ENCODE results near the gene SIK1. TPM values are rescaled to one million over a fixed set of nuclear protein-coding genes. Genes with fewer than 3 reads are reported as not detected.
"Not testable (repeated sequence)": the region's sequence is repeated elsewhere in the genome, so short reads cannot be mapped to it uniquely, and the experiment has no call there.

SIK1 gene
- total RNA-seq, 2 experiments from 2014 or later, result 5.1 to 5.2 TPM

DNA sequence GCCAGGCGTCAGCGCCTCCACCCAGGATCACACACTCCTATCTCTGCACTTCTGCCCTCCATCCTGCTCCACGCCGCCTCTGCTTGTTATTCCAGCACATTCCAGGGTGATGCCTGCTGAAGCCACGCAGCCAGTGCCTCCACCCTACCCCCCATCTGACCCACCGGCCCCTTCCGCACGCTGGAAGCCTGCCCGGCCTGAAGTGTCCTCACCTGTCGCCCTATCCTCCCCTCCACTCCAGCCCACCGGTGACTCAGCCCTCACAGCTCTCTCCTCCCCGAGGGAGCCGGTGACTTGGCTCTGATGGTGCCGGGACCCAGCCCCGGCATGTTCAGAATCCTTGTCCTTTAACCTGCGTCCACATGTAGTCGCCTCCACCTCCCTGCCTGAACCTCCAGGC, 24.9 kb upstream of the SIK1 start:
- H3K27ac Mint-ChIP-seq; CTCF ChIA-PET; intact Hi-C loops (cut with micrococcal nuclease); H3K9me3 Mint-ChIP-seq; H3K27me3 Mint-ChIP-seq (ENCODE audit: low read depth); H3K4me1 Mint-ChIP-seq (ENCODE audit: low read depth); H3K36me3 Mint-ChIP-seq (ENCODE audit: low read depth); DNase-seq; H3K4me3 Mint-ChIP-seq: not testable (repeated sequence)

DNA sequence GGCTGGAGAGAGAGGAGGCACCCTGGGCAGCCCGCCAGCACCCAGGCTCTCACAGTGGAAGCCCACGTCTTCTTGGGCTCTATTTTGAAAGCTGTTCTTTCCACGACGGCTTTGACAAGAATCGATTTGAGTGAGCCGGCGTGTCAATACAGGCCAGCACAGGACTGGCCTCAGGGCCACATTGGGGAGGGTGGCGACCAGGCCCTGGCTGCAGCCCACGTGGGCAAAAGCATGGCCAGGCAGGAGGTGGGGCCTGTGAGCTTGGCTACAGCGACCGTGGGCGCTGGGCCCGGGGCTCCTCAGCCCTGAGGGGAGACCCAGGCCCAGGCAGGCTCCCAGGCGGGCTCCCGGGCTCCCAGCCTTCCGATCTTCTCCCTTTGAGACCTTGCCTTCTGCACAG, 23.4 kb upstream of the SIK1 start:
- CTCF ChIA-PET, result not testable (repeated sequence)

DNA sequence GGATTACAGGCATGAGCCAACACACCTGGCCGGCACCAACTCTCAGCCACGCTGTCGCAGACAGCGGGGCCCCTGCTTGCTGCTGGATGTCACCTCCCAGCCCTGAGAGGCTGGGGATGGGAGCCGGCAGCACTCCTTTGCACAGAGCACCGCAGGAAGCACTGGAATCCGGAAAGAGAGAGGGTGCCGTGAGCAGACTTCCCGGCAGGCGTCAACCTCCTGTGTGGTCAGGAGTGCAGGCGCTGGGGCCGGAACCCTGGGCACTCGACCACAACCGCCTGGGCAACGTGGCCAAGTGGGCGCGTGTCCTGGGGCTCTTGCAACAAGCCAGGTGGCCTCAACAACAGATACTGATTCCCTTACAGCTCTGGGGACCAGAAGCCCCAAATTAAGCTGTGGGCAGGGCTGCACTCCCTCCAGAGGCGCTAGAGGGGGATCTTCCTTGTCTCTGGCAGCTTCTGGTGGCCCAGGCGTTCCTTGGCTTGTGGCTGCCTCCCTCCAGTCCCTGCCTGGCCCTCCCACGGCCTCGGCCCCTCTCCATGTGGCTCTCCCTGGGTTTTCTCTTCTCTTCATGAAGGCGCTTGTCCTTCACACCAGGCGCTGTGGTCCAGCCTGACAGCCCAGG, 20.5 kb upstream of the SIK1 start:
- H3K9me3 Mint-ChIP-seq, result not testable (repeated sequence)

More for the DNA sequence above, 23.4 kb upstream of the SIK1 start:
- H3K9me3 Mint-ChIP-seq; intact Hi-C loops (cut with micrococcal nuclease); H3K4me3 Mint-ChIP-seq; H3K27ac Mint-ChIP-seq; DNase-seq; H3K27me3 Mint-ChIP-seq (ENCODE audit: low read depth); H3K36me3 Mint-ChIP-seq (ENCODE audit: low read depth); H3K4me1 Mint-ChIP-seq (ENCODE audit: low read depth): not testable (repeated sequence)

DNA sequence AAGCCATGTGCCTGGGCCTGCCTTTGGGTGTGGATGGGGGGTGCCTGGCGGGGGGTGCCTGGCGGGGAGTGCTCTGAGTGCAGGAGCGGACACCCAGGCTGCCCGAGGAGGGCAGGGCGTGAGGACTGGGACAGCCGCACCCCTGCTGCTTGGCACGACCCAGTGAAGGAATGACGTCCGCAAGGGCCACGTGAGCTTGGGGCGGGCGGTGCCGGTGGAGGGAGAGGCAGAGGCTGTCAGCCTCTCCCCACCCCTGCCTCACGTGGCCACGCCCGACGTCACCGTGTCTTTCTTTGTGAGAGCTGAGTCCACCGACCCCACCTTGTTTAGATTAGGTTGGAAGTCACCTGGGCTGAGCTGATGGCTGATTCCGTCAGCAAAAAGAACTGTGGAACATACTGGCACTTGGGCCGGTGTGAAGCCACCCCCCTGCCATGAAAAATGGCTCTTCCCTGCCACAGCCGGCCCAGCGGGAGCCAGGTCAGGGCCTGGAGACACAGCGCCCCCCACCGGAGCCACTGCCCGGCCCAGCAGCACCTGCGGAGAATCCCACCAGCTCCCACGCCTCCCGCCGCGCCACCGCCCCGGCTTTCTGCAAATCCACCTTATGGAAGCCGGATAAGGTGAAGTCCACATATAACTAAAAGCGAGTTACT, 19.5 kb upstream of the SIK1 start:
- CTCF ChIA-PET; H3K36me3 Mint-ChIP-seq (ENCODE audit: low read depth); H3K4me3 Mint-ChIP-seq; H3K4me1 Mint-ChIP-seq (ENCODE audit: low read depth); DNase-seq; intact Hi-C loops (cut with micrococcal nuclease); H3K27ac Mint-ChIP-seq; H3K27me3 Mint-ChIP-seq (ENCODE audit: low read depth); H3K9me3 Mint-ChIP-seq: not testable (repeated sequence)

More for the DNA sequence above, 20.5 kb upstream of the SIK1 start:
- CTCF ChIA-PET; intact Hi-C loops (cut with micrococcal nuclease); H3K27ac Mint-ChIP-seq; DNase-seq; H3K4me1 Mint-ChIP-seq (ENCODE audit: low read depth); H3K36me3 Mint-ChIP-seq (ENCODE audit: low read depth); H3K4me3 Mint-ChIP-seq; H3K27me3 Mint-ChIP-seq (ENCODE audit: low read depth): not testable (repeated sequence)

DNA sequence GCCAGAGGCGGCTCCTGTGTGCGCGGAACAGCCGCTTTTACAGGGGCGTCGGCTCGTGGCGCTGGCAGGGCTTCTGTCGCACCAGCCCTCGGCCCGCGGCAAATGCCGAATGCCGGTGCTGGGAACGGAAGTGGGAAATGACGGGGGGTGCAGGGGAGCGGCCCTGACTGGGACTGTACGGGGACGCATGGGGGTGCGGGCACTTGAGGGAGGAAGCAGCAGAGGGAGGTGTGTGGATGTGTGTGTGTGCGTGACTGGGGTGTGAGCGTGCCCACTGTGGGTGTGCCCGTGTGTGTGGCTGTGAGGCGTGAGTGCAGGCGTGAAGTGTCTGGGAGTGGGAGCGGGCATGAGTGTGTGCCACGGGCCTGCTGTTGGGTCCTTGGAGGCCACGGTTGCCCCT, 17.6 kb upstream of the SIK1 start:
- H3K4me1 Mint-ChIP-seq (ENCODE audit: low read depth); H3K4me3 Mint-ChIP-seq; CTCF ChIA-PET; H3K9me3 Mint-ChIP-seq; H3K36me3 Mint-ChIP-seq (ENCODE audit: low read depth); H3K27ac Mint-ChIP-seq; intact Hi-C loops (cut with micrococcal nuclease); DNase-seq; H3K27me3 Mint-ChIP-seq (ENCODE audit: low read depth): not testable (repeated sequence)

DNA sequence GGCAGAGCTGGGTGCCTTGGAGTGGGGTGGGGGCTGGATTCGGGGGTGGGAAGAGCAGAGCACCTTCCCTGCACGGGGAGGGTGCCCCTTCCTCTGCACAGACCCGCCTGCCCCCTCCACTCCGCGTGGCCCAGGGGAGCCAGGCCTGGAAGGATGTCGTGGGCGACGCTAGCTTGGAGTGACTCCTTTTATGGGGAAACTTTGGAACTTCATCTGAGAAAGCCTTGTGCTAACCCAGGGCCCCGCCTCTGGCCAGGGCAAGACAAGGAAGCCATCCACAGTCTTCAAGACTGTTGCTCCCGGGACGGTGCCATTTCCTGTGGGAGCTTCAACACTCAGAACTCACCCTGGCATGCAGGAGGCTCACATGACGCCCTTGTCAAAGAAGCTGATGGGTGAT, 15.6 kb upstream of the SIK1 start:
- CTCF ChIA-PET, result not testable (repeated sequence)

DNA sequence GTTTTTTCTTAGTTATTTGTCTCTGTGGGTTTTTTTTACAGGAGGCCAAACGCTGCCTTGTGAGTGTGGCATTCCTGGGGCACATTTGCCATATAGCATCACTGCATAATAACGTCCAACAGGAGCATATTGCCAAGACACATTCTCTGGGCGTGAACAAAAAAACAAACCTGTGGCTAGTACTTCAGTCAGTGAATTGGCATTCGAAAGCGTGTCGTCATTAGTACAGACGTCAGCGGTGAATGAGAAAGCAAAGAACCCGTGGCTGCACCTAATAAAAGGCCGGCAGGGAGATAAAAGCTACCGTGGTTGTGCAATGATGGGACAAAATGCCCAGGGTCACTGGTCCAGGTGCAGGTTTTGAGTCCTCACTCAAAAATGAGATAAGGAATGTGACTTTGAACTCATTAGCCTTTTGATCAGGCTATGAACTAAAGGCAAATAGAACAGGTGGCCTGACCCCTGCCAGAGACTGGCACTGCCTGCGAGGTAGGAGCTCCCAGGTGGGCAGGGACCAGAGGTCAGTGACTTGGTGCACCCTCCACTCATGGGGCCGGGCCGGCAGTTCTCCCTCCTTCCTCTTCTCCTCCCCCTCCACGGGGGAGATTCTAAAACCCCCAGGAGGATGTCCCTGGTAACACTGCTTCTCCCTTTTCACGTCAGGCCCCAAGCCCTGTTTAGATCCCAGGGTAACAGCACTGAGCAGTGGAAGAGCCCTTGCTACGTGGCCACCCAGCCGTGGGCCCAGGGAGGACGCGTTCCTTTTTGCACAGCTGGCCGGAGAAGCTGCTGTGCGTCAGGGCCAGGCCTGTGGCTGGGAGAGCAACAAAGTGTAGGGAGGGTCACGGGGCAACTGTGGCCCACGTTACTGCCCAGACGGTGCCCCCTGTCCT, 14.2 kb upstream of the SIK1 start:
- intact Hi-C loops (cut with micrococcal nuclease); H3K9me3 Mint-ChIP-seq; H3K27ac Mint-ChIP-seq; H3K27me3 Mint-ChIP-seq (ENCODE audit: low read depth); H3K4me3 Mint-ChIP-seq; DNase-seq; CTCF ChIA-PET; H3K4me1 Mint-ChIP-seq (ENCODE audit: low read depth); H3K36me3 Mint-ChIP-seq (ENCODE audit: low read depth): not testable (repeated sequence)

More for the DNA sequence above, 15.6 kb upstream of the SIK1 start:
- H3K27me3 Mint-ChIP-seq (ENCODE audit: low read depth); H3K4me3 Mint-ChIP-seq; H3K36me3 Mint-ChIP-seq (ENCODE audit: low read depth); H3K9me3 Mint-ChIP-seq; H3K27ac Mint-ChIP-seq; DNase-seq; intact Hi-C loops (cut with micrococcal nuclease); H3K4me1 Mint-ChIP-seq (ENCODE audit: low read depth): not testable (repeated sequence)

DNA sequence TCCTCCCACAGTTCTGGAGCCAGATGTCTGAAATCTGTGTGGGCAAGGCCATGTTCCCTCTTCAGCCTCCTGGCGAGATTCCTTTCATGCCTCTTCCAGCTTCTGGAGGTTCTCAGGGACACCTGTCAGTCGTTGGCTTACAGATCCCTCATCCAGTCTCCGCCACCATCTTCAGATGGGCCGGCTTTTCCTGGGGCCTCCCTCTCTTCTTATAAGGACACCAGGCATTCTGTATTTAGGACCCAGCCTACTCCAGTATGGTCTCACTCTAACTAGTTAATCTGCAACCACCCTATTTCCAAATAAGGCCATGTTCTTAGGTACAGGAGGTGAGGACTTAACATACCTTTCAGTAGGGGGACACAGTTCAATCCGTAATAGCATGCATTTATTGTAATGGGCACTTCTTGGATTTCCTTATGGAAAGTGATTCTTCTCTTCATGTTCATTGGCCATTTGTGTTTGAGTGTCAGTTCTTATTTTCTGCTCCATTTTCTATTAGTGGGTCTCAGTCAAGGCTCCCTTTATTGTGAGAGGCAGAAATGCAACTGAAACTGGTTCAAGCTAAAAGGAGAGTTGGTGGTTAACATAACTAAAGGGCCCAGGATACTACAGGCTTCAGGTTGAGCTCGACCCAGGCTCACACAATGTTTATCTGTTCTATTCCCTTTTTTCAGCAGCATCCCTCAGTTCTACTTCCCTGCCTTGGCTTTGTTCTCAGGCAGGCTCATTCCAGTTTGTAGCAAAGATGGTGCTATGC, 12.6 kb upstream of the SIK1 start:
- intact Hi-C loops (cut with micrococcal nuclease), result not testable (repeated sequence)

DNA sequence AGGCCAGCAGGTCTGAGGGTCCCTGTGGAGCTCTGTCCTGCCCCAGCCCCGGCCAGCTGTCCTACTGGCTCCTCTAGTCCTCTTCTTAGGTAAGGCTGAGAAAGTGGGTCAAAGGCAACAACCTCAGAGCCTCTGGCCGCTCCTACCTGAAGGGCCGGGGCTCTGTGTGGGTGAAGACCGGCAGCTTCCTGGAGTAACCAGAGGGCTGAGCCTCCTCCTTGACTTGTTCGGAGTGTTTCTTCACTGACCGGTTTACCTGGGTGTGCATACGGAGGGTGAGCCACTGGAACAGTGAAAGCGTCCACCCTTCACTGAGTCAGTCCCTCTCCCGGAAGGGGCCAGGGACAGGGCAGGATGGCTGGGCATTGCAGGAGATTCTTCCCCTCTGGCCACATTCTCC, 9.3 kb upstream of the SIK1 start:
- intact Hi-C loops (cut with micrococcal nuclease); CTCF ChIA-PET; H3K9me3 Mint-ChIP-seq; H3K27me3 Mint-ChIP-seq (ENCODE audit: low read depth); DNase-seq; H3K4me3 Mint-ChIP-seq; H3K4me1 Mint-ChIP-seq (ENCODE audit: low read depth); H3K36me3 Mint-ChIP-seq (ENCODE audit: low read depth); H3K27ac Mint-ChIP-seq: not testable (repeated sequence)

More for the DNA sequence above, 12.6 kb upstream of the SIK1 start:
- H3K4me1 Mint-ChIP-seq (ENCODE audit: low read depth); H3K9me3 Mint-ChIP-seq; H3K27ac Mint-ChIP-seq; DNase-seq; H3K4me3 Mint-ChIP-seq; CTCF ChIA-PET; H3K27me3 Mint-ChIP-seq (ENCODE audit: low read depth); H3K36me3 Mint-ChIP-seq (ENCODE audit: low read depth): not testable (repeated sequence)

DNA sequence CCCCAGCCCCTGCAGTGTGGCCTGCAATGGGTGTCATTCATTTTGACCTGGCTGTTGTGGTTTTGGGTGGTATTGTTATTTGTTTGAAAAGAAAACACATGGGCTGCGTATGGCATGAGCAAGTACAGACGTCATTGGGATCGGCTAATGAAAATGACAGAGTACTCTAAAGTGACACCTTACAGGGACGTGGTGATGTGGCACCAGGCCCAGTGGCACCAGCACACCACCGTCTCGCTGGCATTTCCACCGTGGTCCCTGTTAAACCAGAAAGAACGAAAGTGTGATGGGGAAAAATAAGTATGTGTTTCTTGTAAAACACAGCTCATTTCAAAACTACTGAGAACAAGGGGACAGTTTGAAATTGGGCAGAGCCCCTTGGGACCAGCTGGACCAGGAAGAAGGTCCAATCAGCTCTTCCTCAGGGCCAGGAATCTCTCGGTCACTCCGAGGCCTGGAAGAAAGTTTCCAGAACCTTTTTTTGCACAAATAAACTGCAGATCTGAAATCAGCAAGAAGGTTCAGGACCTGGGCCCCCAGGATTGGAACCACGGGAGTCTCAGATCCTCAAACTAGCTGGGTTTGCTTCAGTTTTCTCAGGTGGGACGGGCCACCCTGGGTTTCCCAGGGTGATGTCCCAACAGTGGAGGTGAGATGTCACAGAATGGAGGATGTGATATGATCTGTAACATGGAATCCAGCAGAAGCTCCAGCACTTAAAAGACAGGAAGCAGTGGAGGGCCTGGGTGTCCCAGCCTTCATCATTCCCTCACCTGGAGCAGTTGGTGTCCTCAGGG, 6.6 kb upstream of the SIK1 start:
- H3K9me3 Mint-ChIP-seq; H3K27ac Mint-ChIP-seq; H3K4me1 Mint-ChIP-seq (ENCODE audit: low read depth); CTCF ChIA-PET; H3K36me3 Mint-ChIP-seq (ENCODE audit: low read depth); H3K4me3 Mint-ChIP-seq; H3K27me3 Mint-ChIP-seq (ENCODE audit: low read depth); intact Hi-C loops (cut with micrococcal nuclease); DNase-seq: not testable (repeated sequence)

DNA sequence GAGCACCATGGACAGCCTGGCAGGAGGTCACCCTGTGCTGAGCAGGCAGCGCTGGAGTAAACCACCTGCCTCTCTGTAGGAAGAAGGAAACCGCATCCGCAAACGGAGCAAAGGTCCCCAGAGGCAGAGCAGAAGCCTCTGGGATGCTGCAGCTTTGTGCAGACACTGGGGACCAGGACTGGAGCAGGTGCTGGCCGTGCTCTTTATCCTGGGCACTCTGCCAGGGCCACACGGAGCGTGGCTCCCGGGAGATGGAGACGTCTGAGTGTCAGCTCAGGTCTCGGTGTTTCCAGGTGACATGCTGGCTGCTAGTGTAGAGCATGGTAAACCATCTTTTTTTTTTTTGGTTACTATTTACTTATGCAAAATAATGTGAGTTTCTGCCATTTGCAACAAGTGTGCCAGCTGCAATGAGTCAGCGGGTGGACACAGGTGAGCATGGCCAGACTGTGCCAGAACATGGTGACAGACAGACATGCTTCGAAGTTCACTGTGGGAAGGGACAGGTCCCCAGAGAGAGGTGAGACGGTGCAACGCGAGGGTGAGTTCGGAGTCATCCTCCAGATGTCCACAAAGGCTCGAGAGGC, 4.0 kb upstream of the SIK1 start:
- H3K36me3 Mint-ChIP-seq (ENCODE audit: low read depth); H3K27ac Mint-ChIP-seq; H3K4me3 Mint-ChIP-seq; H3K4me1 Mint-ChIP-seq (ENCODE audit: low read depth); H3K9me3 Mint-ChIP-seq; intact Hi-C loops (cut with micrococcal nuclease); DNase-seq; CTCF ChIA-PET; H3K27me3 Mint-ChIP-seq (ENCODE audit: low read depth): not testable (repeated sequence)

All from activated naive CD4-positive, alpha-beta T cell treated with anti-CD3 and anti-CD28 coated beads for 36 hours (primary cell).